Smooth muscle cell (in vitro differentiated cells): ENCODE data around the gene WDR27. TPM values are rescaled to one million over a fixed set of nuclear protein-coding genes. Genes with fewer than 3 reads are reported as not detected.

Experiments
- DNase-seq: peaks from one replicate; lab custom pipeline; 2025; ENCODE audit not compliant: unreplicated experiment; lab: John Stamatoyannopoulos, UW
- H2AFZ ChIP-seq: fragments of 200-600 bp; sonication (generic); 2 replicates; pipeline ENCODE4 v1.6.0; 2016; ENCODE audit warnings: antibody characterized with exemption, low read depth, mild to moderate bottlenecking
- H3F3A ChIP-seq: fragments of 200-600 bp; sonication (generic); 2 replicates; pipeline ENCODE4 v1.6.0; 2017; ENCODE audit warnings: antibody characterized with exemption, low read depth
- H3K27ac ChIP-seq: fragments of 200-600 bp; sonication (generic); 2 replicates; pipeline ENCODE4 v1.5.1; 2016; ENCODE audit warnings: low read depth, mild to moderate bottlenecking
- H3K27me3 ChIP-seq: fragments of 200-600 bp; sonication (generic); 2 replicates; pipeline ENCODE4 v1.6.1; 2016; ENCODE audit warnings: low read depth, mild to moderate bottlenecking
- H3K36me3 ChIP-seq: fragments of 200-600 bp; sonication (generic); 2 replicates; pipeline ENCODE4 v1.5.1; 2016; ENCODE audit warnings: low read depth
- H3K4me1 ChIP-seq: fragments of 200-600 bp; sonication (generic); 2 replicates; pipeline ENCODE4 v1.5.1; 2016; ENCODE audit warnings: low read depth
- H3K4me2 ChIP-seq: fragments of 200-600 bp; sonication (generic); 2 replicates; pipeline ENCODE4 v1.6.0; 2016; ENCODE audit warnings: mild to moderate bottlenecking
- H3K4me3 ChIP-seq: fragments of 200-600 bp; sonication (generic); 2 replicates; pipeline ENCODE4 v1.5.1; 2016; ENCODE audit warnings: mild to moderate bottlenecking
- H3K79me2 ChIP-seq: fragments of 200-600 bp; sonication (generic); 2 replicates; pipeline ENCODE4 v1.6.0; 2016; ENCODE audit warnings: low read depth, mild to moderate bottlenecking
- H3K9ac ChIP-seq: fragments of 200-600 bp; sonication (generic); 2 replicates; pipeline ENCODE4 v1.6.0; 2016; ENCODE audit warnings: low read depth
- H3K9me3 ChIP-seq: fragments of 200-600 bp; sonication (generic); replicated peaks from 2 replicates; pipeline ENCODE4 v1.5.1; 2016; ENCODE audit warnings: low read depth
- H4K20me1 ChIP-seq: fragments of 200-600 bp; sonication (generic); 2 replicates; pipeline ENCODE4 v1.6.0; 2016; ENCODE audit warnings: low read depth
- WGBS: methylation state at CpG from one replicate; pipeline ENCODE4 v1.1.7; 2016; ENCODE audit warnings: low lambda C conversion rate; 5-methylcytosine and 5-hydroxymethylcytosine counted together
- polyA plus RNA-seq: library from polyadenylated mRNA; unstranded; fragments of >200 nt; fragmentation: Nextera tagmentation; extraction: Ambion mirVana; gene quantifications from 2 replicates; pipeline ENCODE4 v1.2.1, GENCODE V29; 2016
- total RNA-seq: library from RNA; depleted of rRNA; stranded (reverse); fragments of >200 nt; gene quantifications from 2 replicates; pipeline ENCODE4 v1.2.3, GENCODE V29; 2014
- TF ChIP-seq, protein P1 (sequence below): fragments of 200-600 bp; sonication (generic); IDR thresholded peaks from 2 replicates; pipeline ENCODE4 v1.5.1; 2017; ENCODE audit warnings: borderline replicate concordance, mild to moderate bottlenecking, antibody characterized with exemption; ENCODE audit not compliant: insufficient read depth, poor library complexity, severe bottlenecking

Gene WDR27
- total and polyA plus RNA-seq, 2 experiments from 2014 or later, result 26.0 to 47.0 TPM

DNA sequence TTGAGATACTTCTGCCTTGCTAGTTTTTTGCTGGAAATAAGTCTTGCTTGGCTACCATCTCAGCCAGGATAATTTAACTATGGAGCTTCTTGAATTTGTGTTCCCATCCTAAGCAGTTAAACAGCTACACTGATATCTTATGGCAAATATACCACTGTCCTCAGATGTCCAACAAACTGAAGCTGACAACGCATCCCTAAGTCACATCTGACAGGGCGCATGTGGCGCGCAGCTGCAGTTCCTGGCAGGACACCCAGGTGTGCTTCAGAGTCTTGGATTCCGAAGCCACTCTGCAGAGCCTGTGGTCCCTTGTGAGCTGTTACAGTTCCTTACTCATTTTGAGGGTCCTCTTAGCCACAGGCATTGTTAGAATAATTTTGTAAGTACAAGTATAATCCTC lies 127.9 kb downstream of the WDR27 start:
- TF ChIP-seq, protein P1, sequence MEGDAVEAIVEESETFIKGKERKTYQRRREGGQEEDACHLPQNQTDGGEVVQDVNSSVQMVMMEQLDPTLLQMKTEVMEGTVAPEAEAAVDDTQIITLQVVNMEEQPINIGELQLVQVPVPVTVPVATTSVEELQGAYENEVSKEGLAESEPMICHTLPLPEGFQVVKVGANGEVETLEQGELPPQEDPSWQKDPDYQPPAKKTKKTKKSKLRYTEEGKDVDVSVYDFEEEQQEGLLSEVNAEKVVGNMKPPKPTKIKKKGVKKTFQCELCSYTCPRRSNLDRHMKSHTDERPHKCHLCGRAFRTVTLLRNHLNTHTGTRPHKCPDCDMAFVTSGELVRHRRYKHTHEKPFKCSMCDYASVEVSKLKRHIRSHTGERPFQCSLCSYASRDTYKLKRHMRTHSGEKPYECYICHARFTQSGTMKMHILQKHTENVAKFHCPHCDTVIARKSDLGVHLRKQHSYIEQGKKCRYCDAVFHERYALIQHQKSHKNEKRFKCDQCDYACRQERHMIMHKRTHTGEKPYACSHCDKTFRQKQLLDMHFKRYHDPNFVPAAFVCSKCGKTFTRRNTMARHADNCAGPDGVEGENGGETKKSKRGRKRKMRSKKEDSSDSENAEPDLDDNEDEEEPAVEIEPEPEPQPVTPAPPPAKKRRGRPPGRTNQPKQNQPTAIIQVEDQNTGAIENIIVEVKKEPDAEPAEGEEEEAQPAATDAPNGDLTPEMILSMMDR, result no peak

DNA sequence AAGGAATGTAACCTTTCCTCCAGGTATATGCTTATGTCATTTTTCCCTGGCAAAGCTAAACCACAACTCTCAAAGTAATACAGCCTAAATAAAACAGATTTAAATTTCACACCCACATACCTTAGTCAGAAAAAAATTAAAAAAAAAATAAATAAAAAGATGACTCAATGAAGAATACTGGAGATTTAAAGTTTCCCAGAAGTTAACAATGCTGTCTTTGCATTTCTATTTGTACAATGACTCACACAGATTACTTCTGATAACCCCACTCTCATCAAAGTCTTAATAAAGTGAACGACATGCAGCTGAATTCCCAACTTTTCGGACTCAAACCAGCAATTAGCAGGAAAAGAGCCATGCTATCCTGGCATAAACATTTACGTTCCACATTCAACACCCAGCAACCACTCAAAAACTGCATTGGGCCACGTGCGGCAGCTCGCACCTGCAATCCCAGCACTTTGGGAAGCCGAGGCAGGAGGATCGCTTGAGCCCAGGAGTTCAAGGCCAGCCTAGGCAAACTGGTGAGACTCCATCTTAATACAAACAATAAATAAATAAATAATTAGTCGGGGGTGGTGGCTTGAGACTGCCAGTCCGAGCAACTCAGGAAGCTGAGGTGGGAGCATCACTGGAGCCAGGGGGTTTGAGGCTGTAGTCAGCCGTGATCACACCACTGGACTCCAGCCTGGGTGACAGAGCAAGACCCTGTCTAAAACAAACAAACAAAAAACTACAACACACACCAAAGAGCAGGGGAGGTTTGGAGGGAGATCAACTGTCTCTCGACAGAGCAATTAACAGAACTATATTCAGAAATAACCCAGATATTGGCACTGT lies 130.5 kb downstream of the WDR27 start:
- Histone ChIP-seq H3K4me2 (peak overlapping the region; percentile 17), H3K27ac (peak overlapping the region; percentile 52), H3K4me3 (no peak overlapping the region), H4K20me1 (no peaks in the 10 kb centered on the region), H3K79me2 (no peaks in the 10 kb centered on the region), H3F3A (no peaks in the 10 kb centered on the region), H3K27me3 (no peaks in the 10 kb centered on the region), H2AFZ (no peak overlapping the region), H3K4me1 (no peaks in the 10 kb centered on the region), H3K9me3 (no peaks in the 10 kb centered on the region), H3K36me3 (no peaks in the 10 kb centered on the region), H3K9ac (no peak overlapping the region)
- DNase-seq, result no peak
- TF ChIP-seq, protein P1, result no peak
- WGBS, result 74% methylated on average over 12 of the region's 12 CpGs

More for the DNA sequence above, 127.9 kb downstream of the WDR27 start:
- H3K27ac ChIP-seq, result no peak overlapping the region
- H3K36me3 ChIP-seq, result no peaks in the 10 kb centered on the region
- no peak overlapping the region for H3K4me3 ChIP-seq
- WGBS, result 96% methylated on average over 5 of the region's 5 CpGs
- H3K27me3 ChIP-seq, result no peaks in the 10 kb centered on the region
- no peak overlapping the region for H2AFZ ChIP-seq
- H3K79me2 ChIP-seq, result no peaks in the 10 kb centered on the region
- H3K4me1 ChIP-seq, result no peaks in the 10 kb centered on the region
- no peaks in the 10 kb centered on the region for H3K9me3 ChIP-seq
- H3K9ac ChIP-seq, result no peak overlapping the region
- H3F3A ChIP-seq, result no peaks in the 10 kb centered on the region
- no peak overlapping the region for H3K4me2 ChIP-seq
- no peaks in the 10 kb centered on the region for H4K20me1 ChIP-seq
- DNase-seq, result no peak

DNA sequence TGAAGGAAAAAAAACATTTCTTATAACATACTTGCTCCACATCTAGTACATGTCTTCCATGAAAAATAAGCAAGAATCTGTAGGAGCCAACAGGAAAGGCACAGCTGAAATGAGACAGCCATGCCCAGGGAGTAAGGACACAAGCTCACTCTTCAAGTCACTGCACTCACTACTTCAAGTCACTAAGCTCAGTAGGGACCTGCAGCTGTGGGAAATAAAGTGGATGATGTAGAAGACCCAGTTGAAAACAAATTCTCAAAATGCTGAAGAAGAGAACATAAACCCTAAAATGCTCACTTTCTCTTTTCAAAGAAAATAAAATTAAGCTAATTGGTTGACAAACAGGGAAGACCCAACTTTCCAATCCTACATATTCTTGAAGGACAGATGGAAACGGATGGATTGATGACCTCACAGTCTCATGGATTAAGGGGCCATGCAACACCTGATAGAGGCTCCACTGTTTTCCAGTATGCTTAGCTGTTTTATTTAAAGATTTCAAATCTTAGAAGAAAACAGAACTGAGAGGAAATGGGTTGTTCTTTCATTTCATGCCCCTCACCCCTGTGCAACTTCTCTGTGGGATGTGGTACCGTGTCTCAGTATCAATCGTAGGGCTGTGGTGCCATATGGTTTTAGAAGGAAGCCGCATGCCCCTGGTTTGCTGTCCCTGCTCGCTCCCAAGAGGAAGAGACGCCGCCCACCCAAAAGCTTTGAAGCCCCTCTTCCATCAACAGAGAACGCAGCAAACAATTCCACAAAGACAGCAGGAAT lies 133.3 kb downstream of the WDR27 start:
- Histone ChIP-seq H3K4me1 (no peaks in the 10 kb centered on the region), H3K4me3 (no peak overlapping the region), H3K36me3 (no peaks in the 10 kb centered on the region), H2AFZ (no peak overlapping the region), H3K9ac (no peak overlapping the region), H3K27ac (no peak overlapping the region), H4K20me1 (no peaks in the 10 kb centered on the region), H3F3A (no peaks in the 10 kb centered on the region), H3K9me3 (no peaks in the 10 kb centered on the region), H3K4me2 (no peak overlapping the region), H3K27me3 (no peaks in the 10 kb centered on the region), H3K79me2 (no peaks in the 10 kb centered on the region)
- 97% methylated on average over 8 of the region's 8 CpGs for WGBS
- TF ChIP-seq, protein P1, result no peak
- no peak for DNase-seq
